VCaP (cell line): ENCODE measurements around the gene PBX2.

ENCODE experiments used
- H3K27ac ChIP-seq: fragments of 450-650 bp; 2 replicates; pipeline ENCODE4 v1.5.1; 2017
- CTCF ChIP-seq: fragments of 450-650 bp; conservative IDR thresholded peaks from 2 replicates; pipeline ENCODE4 v1.5.1; 2017; ENCODE audit warnings: mild to moderate bottlenecking, moderate library complexity

The PBX2 gene

GRCh38 chr6:32200711-32201475 lies 10.9 kb upstream of the PBX2 start:
- H3K27ac ChIP-seq, result no peak overlapping the region
- no peak for TF ChIP-seq CTCF

- no peak for TF ChIP-seq CTCF
- no peak overlapping the region for H3K27ac ChIP-seq
Observed at GRCh38 chr6:32198866-32199265, 8.9 kb upstream of the PBX2 start.

- H3K27ac ChIP-seq, result no peak overlapping the region
- no peak for TF ChIP-seq CTCF
Observed at GRCh38 chr6:32198345-32198696, 8.3 kb upstream of the PBX2 start.

GRCh38 chr6:32196682-32197616 lies 6.9 kb upstream of the PBX2 start:
- no peak for TF ChIP-seq CTCF
- H3K27ac ChIP-seq, result peak overlapping the region; percentile 97

GRCh38 chr6:32195902-32196681 lies 6.1 kb upstream of the PBX2 start:
- TF ChIP-seq CTCF, result no peak
- peak overlapping the region; percentile 97 for H3K27ac ChIP-seq

GRCh38 chr6:32195652-32195901 lies 5.6 kb upstream of the PBX2 start:
- peak overlapping the region; percentile 97 for H3K27ac ChIP-seq
- no peak; the same call in 1 of the 2 replicates for TF ChIP-seq CTCF
